Astrocyte (in vitro differentiated cells and primary cell): Measurements from ENCODE around the gene EZH1. TPM values are rescaled to one million over a fixed set of nuclear protein-coding genes. Genes with fewer than 3 reads are reported as not detected.
A peak's percentile ranks its signal among the peaks of the same experiment; 100 is the strongest.

ENCODE experiments used
- DNase-seq: peaks from one replicate; pipeline ENCODE4 v3.0.0-alpha.2; 2010; ENCODE audit warnings: low read depth
- FAIRE-seq: peaks from 2 replicates; lab custom pipeline; 2011; peaks lifted over from hg19 to GRCh38; lab: Jason Lieb, UNC
- H2AFZ ChIP-seq: 2 replicates; pipeline ENCODE4 v1.6.0; 2012; ENCODE audit warnings: low read depth, low read length, inconsistent platforms
- H3K27ac ChIP-seq: 2 replicates; pipeline ENCODE4 v1.5.1; 2011; ENCODE audit warnings: low read depth, low read length, inconsistent platforms
- H3K27me3 ChIP-seq: 2 replicates; pipeline ENCODE4 v1.6.0; 2011; ENCODE audit warnings: low read length, inconsistent platforms; ENCODE audit not compliant: insufficient read depth
- H3K36me3 ChIP-seq: 2 replicates; pipeline ENCODE4 v1.5.1; 2011; ENCODE audit warnings: low read length, inconsistent platforms; ENCODE audit not compliant: insufficient read depth
- H3K4me1 ChIP-seq: 2 replicates; pipeline ENCODE4 v1.5.1; 2011; ENCODE audit warnings: low read length, inconsistent platforms; ENCODE audit not compliant: insufficient read depth
- H3K4me2 ChIP-seq: 2 replicates; pipeline ENCODE4 v1.6.0; 2012; ENCODE audit warnings: low read length, inconsistent platforms
- H3K4me3 ChIP-seq: 2 replicates; pipeline ENCODE4 v1.5.1; 2011; ENCODE audit warnings: low read depth, mild to moderate bottlenecking, low read length, inconsistent platforms; ENCODE audit not compliant: insufficient read depth
- H3K79me2 ChIP-seq: 2 replicates; pipeline ENCODE4 v1.6.0; 2012; ENCODE audit warnings: mild to moderate bottlenecking, low read length, inconsistent platforms; ENCODE audit not compliant: insufficient read depth
- H3K9ac ChIP-seq: 2 replicates; pipeline ENCODE4 v1.6.0; 2012; ENCODE audit warnings: mild to moderate bottlenecking, low read length, inconsistent platforms
- H3K9me3 ChIP-seq: 2 replicates; pipeline ENCODE4 v1.5.1; 2012; ENCODE audit warnings: low read depth, mild to moderate bottlenecking, low read length, inconsistent platforms; ENCODE audit not compliant: insufficient read depth
- H4K20me1 ChIP-seq: 2 replicates; pipeline ENCODE4 v1.6.0; 2012; ENCODE audit warnings: low read length, inconsistent platforms; ENCODE audit not compliant: insufficient read depth
- H3K27ac Mint-ChIP-seq: one replicate; pipeline ENCODE4 v1.8.0; 2021; ENCODE audit warnings: mild to moderate bottlenecking, mixed read lengths; ENCODE audit not compliant: unreplicated experiment
- H3K27me3 Mint-ChIP-seq: one replicate; pipeline ENCODE4 v1.8.0; 2021; ENCODE audit warnings: low read depth, mixed read lengths; ENCODE audit not compliant: unreplicated experiment
- H3K36me3 Mint-ChIP-seq: one replicate; pipeline ENCODE4 v1.8.0; 2021; ENCODE audit warnings: low read depth, mixed read lengths; ENCODE audit not compliant: unreplicated experiment
- H3K4me1 Mint-ChIP-seq: one replicate; pipeline ENCODE4 v1.8.0; 2021; ENCODE audit warnings: low read depth, mixed read lengths; ENCODE audit not compliant: unreplicated experiment
- H3K4me3 Mint-ChIP-seq: one replicate; pipeline ENCODE4 v1.8.0; 2021; ENCODE audit warnings: mild to moderate bottlenecking, moderate library complexity, mixed read lengths; ENCODE audit not compliant: unreplicated experiment
- H3K9me3 Mint-ChIP-seq: one replicate; pipeline ENCODE4 v1.8.0; 2021; ENCODE audit warnings: mild to moderate bottlenecking, mixed read lengths; ENCODE audit not compliant: unreplicated experiment
- EZH2 ChIP-seq: IDR thresholded peaks from 2 replicates; pipeline ENCODE4 v1.6.1; 2012; ENCODE audit warnings: mild to moderate bottlenecking, low read length, inconsistent platforms; ENCODE audit not compliant: insufficient read depth
- total RNA-seq: library from RNA; stranded (reverse); gene quantifications from 2 replicates; pipeline ENCODE4 v1.2.1, GENCODE V29; 2021
- TF ChIP-seq, protein P1 (sequence below): IDR thresholded peaks from 2 replicates; pipeline ENCODE4 v1.5.1; 2011; ENCODE audit warnings: low read depth, mild to moderate bottlenecking, inconsistent platforms, low read length, moderate library complexity; ENCODE audit not compliant: insufficient read depth

The EZH1 gene
- total RNA-seq, 1 donor from 2014 or later, result 15.2 TPM

DNA sequence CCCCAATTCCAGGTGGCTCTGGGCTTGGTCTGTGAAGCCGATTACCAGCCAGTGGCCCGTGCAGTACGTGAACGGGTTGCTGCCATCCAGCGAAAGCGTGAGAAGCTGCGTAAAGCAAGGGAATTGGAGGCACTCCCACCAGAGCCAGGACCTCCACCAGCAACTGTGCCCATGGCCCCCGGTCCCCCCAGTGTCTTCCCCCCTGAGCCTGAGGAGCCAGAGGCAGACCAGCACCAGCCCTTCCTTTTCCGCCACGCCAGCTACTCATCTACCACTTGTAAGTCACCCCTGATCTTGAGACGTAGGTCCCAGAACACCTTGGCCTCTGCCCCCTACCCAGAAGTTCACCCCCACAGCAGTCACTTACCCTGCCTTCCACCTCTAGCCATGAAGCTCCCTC, 42.4 kb upstream of the EZH1 start:
- DNase-seq (no peak), FAIRE-seq (no peak)
- Mint-ChIP-seq H3K4me3 (no peak overlapping the region), H3K9me3 (no peaks in the 10 kb centered on the region), H3K27me3 (no peaks in the 10 kb centered on the region), H3K27ac (no peak overlapping the region), H3K4me1 (peaks cover 13% of the 10 kb centered on the region), H3K36me3 (peaks cover 29% of the 10 kb centered on the region)
- H3K27me3 ChIP-seq, result no peaks in the 10 kb centered on the region
- no peak overlapping the region for H2AFZ ChIP-seq
- H3K9ac ChIP-seq, result no peak overlapping the region
- H3K4me2 ChIP-seq, result no peak overlapping the region
- H3K36me3 ChIP-seq, result peaks cover 19% of the 10 kb centered on the region
- H3K4me3 ChIP-seq, result no peak overlapping the region
- peaks cover 57% of the 10 kb centered on the region for H4K20me1 ChIP-seq
- H3K9me3 ChIP-seq, result no peaks in the 10 kb centered on the region
- peaks cover 29% of the 10 kb centered on the region for H3K4me1 ChIP-seq
- TF ChIP-seq, protein P1, sequence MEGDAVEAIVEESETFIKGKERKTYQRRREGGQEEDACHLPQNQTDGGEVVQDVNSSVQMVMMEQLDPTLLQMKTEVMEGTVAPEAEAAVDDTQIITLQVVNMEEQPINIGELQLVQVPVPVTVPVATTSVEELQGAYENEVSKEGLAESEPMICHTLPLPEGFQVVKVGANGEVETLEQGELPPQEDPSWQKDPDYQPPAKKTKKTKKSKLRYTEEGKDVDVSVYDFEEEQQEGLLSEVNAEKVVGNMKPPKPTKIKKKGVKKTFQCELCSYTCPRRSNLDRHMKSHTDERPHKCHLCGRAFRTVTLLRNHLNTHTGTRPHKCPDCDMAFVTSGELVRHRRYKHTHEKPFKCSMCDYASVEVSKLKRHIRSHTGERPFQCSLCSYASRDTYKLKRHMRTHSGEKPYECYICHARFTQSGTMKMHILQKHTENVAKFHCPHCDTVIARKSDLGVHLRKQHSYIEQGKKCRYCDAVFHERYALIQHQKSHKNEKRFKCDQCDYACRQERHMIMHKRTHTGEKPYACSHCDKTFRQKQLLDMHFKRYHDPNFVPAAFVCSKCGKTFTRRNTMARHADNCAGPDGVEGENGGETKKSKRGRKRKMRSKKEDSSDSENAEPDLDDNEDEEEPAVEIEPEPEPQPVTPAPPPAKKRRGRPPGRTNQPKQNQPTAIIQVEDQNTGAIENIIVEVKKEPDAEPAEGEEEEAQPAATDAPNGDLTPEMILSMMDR, result no peak
- no peak for TF ChIP-seq EZH2
- H3K27ac ChIP-seq, result no peak overlapping the region
- H3K79me2 ChIP-seq, result peaks cover 29% of the 10 kb centered on the region

GRCh38 chr17:42784811-42785592, 40.2 kb upstream of the EZH1 start:
- Mint-ChIP-seq H3K27me3 (no peaks in the 10 kb centered on the region), H3K9me3 (no peaks in the 10 kb centered on the region), H3K36me3 (peaks cover 22% of the 10 kb centered on the region), H3K27ac (no peak overlapping the region), H3K4me1 (peaks cover 17% of the 10 kb centered on the region), H3K4me3 (no peak overlapping the region)
- H3K4me3 ChIP-seq, result peak overlapping the region; percentile 85
- peak overlapping the region; percentile 96 for H3K4me2 ChIP-seq
- H3K4me1 ChIP-seq, result peaks cover 36% of the 10 kb centered on the region
- no peaks in the 10 kb centered on the region for H3K9me3 ChIP-seq
- no peak for DNase-seq
- H3K9ac ChIP-seq, result no peak overlapping the region
- no peak for TF ChIP-seq EZH2
- TF ChIP-seq, protein P1, result no peak
- H3K27ac ChIP-seq, result no peak overlapping the region
- H2AFZ ChIP-seq, result no peak overlapping the region
- H3K79me2 ChIP-seq, result peaks cover 47% of the 10 kb centered on the region
- no peaks in the 10 kb centered on the region for H3K27me3 ChIP-seq
- peaks cover 67% of the 10 kb centered on the region for H4K20me1 ChIP-seq
- H3K36me3 ChIP-seq, result peaks cover 14% of the 10 kb centered on the region
- no peak for FAIRE-seq

DNA sequence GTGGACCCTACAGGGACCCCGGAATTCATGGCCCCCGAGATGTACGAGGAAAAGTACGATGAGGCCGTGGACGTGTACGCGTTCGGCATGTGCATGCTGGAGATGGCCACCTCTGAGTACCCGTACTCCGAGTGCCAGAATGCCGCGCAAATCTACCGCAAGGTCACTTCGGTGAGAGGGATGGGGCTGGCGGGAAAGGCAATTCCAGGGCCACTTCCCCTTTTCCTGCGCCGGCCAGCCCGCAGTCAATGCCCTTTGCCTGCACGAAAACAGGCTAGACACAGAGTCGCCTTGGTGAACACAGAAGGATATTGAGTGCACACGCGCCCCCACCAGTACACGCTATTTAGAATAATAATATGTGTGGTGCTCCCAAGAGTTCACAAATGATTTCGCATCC, 39.6 kb upstream of the EZH1 start:
- H3K9me3 Mint-ChIP-seq, result no peaks in the 10 kb centered on the region
- no peak for FAIRE-seq

More for the DNA sequence above, 39.6 kb upstream of the EZH1 start:
- TF ChIP-seq EZH2, result no peak
- TF ChIP-seq, protein P1, result no peak
- no peak overlapping the region for H3K27ac ChIP-seq
- H4K20me1 ChIP-seq, result peaks cover 67% of the 10 kb centered on the region
- DNase-seq, result no peak
- no peak overlapping the region for H2AFZ ChIP-seq
- Mint-ChIP-seq H3K27me3 (no peaks in the 10 kb centered on the region), H3K4me3 (no peak overlapping the region), H3K36me3 (peaks cover 22% of the 10 kb centered on the region), H3K27ac (no peak overlapping the region), H3K4me1 (peaks cover 23% of the 10 kb centered on the region)
- H3K79me2 ChIP-seq, result peaks cover 47% of the 10 kb centered on the region
- peak overlapping the region; percentile 85 for H3K4me3 ChIP-seq
- peak overlapping the region; percentile 96 for H3K4me2 ChIP-seq
- peaks cover 42% of the 10 kb centered on the region for H3K4me1 ChIP-seq
- no peaks in the 10 kb centered on the region for H3K27me3 ChIP-seq
- peak overlapping the region; percentile 3 for H3K9ac ChIP-seq
- no peaks in the 10 kb centered on the region for H3K9me3 ChIP-seq
- peaks cover 16% of the 10 kb centered on the region for H3K36me3 ChIP-seq
